ENCODE results near the gene CNTN4. TPM values are rescaled to one million over a fixed set of nuclear protein-coding genes. Genes with fewer than 3 reads are reported as not detected.

The CNTN4 gene
- total RNA-seq, 3 donors from 2014 or later (not counting 1 experiment from before 2014, with no cell fraction given) = not detected

DNA sequence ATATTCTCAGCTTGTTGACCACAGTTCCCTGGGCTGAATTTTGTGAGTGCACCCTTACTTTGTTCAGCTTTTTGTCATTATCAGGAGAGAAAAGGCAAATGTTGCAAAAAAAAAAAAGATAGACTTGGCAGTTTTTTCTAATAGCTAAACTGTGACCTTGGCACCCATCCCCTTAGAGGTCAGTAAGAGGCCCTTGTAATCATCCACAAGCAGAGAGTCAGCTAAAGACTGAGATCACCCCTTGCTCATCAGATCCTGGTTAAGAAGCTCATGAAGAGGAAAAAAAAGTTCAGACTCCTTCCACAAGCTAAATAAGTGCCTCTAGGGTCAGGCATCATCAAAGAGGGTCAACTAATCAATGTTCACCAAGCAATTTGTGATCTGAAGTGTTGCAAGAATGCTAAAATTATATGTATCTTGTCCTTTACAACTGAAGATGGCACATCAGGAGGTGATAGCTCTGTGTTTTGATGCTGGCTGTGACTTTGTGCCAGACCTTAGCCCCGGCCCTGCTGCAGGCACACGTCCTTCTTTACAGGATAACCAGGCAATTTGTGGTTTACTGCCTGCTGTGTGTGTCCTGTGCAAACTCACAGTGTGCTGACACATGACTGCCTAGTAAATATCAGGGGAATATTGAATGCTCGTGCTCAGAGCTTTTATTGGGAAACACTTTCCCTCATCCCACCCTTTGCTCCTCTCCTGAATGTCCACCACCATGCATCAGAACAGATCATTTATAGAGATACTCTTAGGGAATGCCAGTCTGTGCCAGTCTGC is 748.6 kb downstream of the CNTN4 start:
- Mint-ChIP-seq H3K9me3 (no peaks in the 10 kb centered on the region), H3K4me1 (no peaks in the 10 kb centered on the region), H3K27ac (no peak overlapping the region), H3K27me3 (ENCODE audit: low read depth in 2 of 2) (peaks cover 0 to 5% of the 10 kb centered on the region in 2 donors), H3K4me3 (no peak overlapping the region), H3K36me3 (no peaks in the 10 kb centered on the region)
- Histone ChIP-seq H3K4me3 (ENCODE audit: low read length) (no peak overlapping the region), H3K9me3 (ENCODE audit: control insufficient read depth, insufficient read depth, low read length) (no peaks in the 10 kb centered on the region), H3K27me3 (ENCODE audit: control insufficient read depth, insufficient read depth, low read length) (no peaks in the 10 kb centered on the region), H3K4me1 (ENCODE audit: control insufficient read depth, insufficient read depth, low read length) (no peaks in the 10 kb centered on the region), H3K36me3 (ENCODE audit: control insufficient read depth, insufficient read depth, low read length) (no peaks in the 10 kb centered on the region), H3K27ac (ENCODE audit: low read length) (no peak overlapping the region)
- no peak for DNase-seq
- TF ChIP-seq, protein P1, sequence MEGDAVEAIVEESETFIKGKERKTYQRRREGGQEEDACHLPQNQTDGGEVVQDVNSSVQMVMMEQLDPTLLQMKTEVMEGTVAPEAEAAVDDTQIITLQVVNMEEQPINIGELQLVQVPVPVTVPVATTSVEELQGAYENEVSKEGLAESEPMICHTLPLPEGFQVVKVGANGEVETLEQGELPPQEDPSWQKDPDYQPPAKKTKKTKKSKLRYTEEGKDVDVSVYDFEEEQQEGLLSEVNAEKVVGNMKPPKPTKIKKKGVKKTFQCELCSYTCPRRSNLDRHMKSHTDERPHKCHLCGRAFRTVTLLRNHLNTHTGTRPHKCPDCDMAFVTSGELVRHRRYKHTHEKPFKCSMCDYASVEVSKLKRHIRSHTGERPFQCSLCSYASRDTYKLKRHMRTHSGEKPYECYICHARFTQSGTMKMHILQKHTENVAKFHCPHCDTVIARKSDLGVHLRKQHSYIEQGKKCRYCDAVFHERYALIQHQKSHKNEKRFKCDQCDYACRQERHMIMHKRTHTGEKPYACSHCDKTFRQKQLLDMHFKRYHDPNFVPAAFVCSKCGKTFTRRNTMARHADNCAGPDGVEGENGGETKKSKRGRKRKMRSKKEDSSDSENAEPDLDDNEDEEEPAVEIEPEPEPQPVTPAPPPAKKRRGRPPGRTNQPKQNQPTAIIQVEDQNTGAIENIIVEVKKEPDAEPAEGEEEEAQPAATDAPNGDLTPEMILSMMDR (IDR thresholded peaks at IDR 0.05) = no peak
- WGBS (ENCODE audit: insufficient coverage) = 57% methylated on average over 3 of the region's 3 CpGs
- intact Hi-C loops (cut with micrococcal nuclease) = no loop called here
- no peak for ATAC-seq

DNA sequence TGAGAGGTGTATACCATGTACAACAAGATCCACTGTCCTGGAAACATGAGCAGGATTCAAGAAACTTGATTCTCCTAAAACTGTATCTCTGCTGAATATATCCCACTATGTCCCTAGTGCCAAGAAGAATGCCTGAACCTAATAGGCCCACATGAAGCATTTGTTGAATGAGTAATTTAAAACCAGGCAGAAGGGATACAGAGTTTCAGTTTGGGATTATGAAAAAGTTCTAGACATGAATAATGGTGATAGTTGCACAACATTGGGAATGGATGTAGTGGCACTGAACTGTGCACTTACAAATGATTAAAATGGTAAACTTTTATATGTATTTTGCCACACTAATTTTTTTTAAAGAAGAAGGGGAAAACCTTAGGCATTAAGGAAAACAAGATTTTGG is 750.4 kb downstream of the CNTN4 start:
- no peak overlapping the region for H3K4me3 Mint-ChIP-seq
- intact Hi-C loops (cut with micrococcal nuclease) = no loop called here
- ATAC-seq (no peak), DNase-seq (no peak)
- H3K9me3 Mint-ChIP-seq = no peaks in the 10 kb centered on the region
- H3K9me3 ChIP-seq (ENCODE audit: control insufficient read depth, insufficient read depth, low read length) = no peaks in the 10 kb centered on the region
- H3K4me1 Mint-ChIP-seq = no peaks in the 10 kb centered on the region
- H3K27me3 ChIP-seq (ENCODE audit: control insufficient read depth, insufficient read depth, low read length) = no peaks in the 10 kb centered on the region
- TF ChIP-seq, protein P1 (IDR thresholded peaks at IDR 0.05) = no peak
- no peaks in the 10 kb centered on the region for H3K36me3 Mint-ChIP-seq
- H3K27ac ChIP-seq (ENCODE audit: low read length) = no peak overlapping the region
- H3K27ac Mint-ChIP-seq = no peak overlapping the region
- H3K4me3 ChIP-seq (ENCODE audit: low read length) = no peak overlapping the region
- peaks cover 0 to 3% of the 10 kb centered on the region in 2 donors for H3K27me3 Mint-ChIP-seq (ENCODE audit: low read depth in 2 of 2)
- no peaks in the 10 kb centered on the region for H3K4me1 ChIP-seq (ENCODE audit: control insufficient read depth, insufficient read depth, low read length)
- no peaks in the 10 kb centered on the region for H3K36me3 ChIP-seq (ENCODE audit: control insufficient read depth, insufficient read depth, low read length)

DNA sequence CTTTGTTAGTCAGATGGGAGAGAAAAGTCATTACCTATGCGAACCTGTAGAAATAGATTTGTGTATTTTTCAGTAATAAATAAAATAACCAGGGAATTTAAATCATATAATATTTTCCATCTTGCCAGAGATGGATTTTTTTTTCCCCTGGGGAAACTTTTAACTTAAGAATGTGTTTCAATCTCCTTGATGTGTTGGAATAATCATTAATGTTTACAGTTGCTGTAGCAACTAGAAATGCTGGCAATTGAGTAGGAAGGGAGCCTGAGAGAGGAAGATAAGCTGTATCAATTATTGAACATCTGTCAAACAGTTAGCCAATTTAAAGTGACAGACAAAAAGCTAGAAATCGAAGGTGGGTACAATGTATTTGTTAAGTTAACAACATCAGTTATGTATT is 752.0 kb downstream of the CNTN4 start:
- TF ChIP-seq, protein P1 (IDR thresholded peaks at IDR 0.05) = no peak
- no peak overlapping the region for H3K4me3 ChIP-seq (ENCODE audit: low read length)
- 40% methylated on average over 1 of the region's 2 CpGs for WGBS (ENCODE audit: insufficient coverage)
- no peaks in the 10 kb centered on the region for H3K36me3 ChIP-seq (ENCODE audit: control insufficient read depth, insufficient read depth, low read length)
- Mint-ChIP-seq H3K9me3 (no peaks in the 10 kb centered on the region), H3K27ac (no peak overlapping the region), H3K4me3 (no peak overlapping the region), H3K4me1 (peaks cover 5 to 7% of the 10 kb centered on the region in 2 donors), H3K27me3 (ENCODE audit: low read depth in 2 of 2) (peaks cover 0 to 3% of the 10 kb centered on the region in 2 donors), H3K36me3 (no peaks in the 10 kb centered on the region)
- H3K27me3 ChIP-seq (ENCODE audit: control insufficient read depth, insufficient read depth, low read length) = no peaks in the 10 kb centered on the region
- intact Hi-C loops (cut with micrococcal nuclease) = no loop called here
- ATAC-seq (no peak), DNase-seq (no peak)
- H3K4me1 ChIP-seq (ENCODE audit: control insufficient read depth, insufficient read depth, low read length) = peaks cover 2% of the 10 kb centered on the region
- no peak overlapping the region for H3K27ac ChIP-seq (ENCODE audit: low read length)
- no peaks in the 10 kb centered on the region for H3K9me3 ChIP-seq (ENCODE audit: control insufficient read depth, insufficient read depth, low read length)

DNA sequence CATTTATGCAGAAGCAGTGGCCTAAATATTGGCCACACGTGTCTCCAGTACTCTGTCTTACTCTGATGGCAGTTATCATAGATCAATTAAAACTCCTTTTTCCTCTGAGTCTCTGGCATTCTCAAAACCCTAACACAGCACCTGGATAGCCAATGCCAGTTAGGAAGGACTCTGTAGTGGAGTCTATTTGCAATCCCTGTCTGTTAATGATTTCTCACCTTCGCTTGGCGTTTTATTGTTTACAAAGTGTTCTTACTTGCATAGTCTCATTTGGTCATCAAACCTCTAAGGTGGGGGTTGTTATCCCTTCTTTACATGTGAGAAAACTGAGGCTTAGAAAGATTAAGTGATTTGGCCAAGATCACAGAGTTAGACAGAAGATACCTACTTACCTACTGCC is 752.7 kb downstream of the CNTN4 start:
- H3K9me3 Mint-ChIP-seq = no peaks in the 10 kb centered on the region
- TF ChIP-seq, protein P1 (IDR thresholded peaks at IDR 0.05) = no peak
- no peak overlapping the region for H3K4me3 Mint-ChIP-seq
- no peaks in the 10 kb centered on the region for H3K27me3 ChIP-seq (ENCODE audit: control insufficient read depth, insufficient read depth, low read length)
- H3K27me3 Mint-ChIP-seq (ENCODE audit: low read depth in 2 of 2) = peaks cover 0 to 3% of the 10 kb centered on the region in 2 donors
- H3K36me3 ChIP-seq (ENCODE audit: control insufficient read depth, insufficient read depth, low read length) = no peaks in the 10 kb centered on the region
- 82% methylated on average over 2 of the region's 3 CpGs for WGBS (ENCODE audit: insufficient coverage)
- H3K9me3 ChIP-seq (ENCODE audit: control insufficient read depth, insufficient read depth, low read length) = no peaks in the 10 kb centered on the region
- H3K27ac Mint-ChIP-seq = no peak overlapping the region
- peaks cover 12 to 13% of the 10 kb centered on the region in 2 donors for H3K4me1 Mint-ChIP-seq
- DNase-seq (no peak), ATAC-seq (no peak)
- no peak overlapping the region for H3K27ac ChIP-seq (ENCODE audit: low read length)
- intact Hi-C loops (cut with micrococcal nuclease) = no loop called here
- H3K36me3 Mint-ChIP-seq = no peaks in the 10 kb centered on the region
- H3K4me3 ChIP-seq (ENCODE audit: low read length) = no peak overlapping the region
- H3K4me1 ChIP-seq (ENCODE audit: control insufficient read depth, insufficient read depth, low read length) = peaks cover 4% of the 10 kb centered on the region
